IMR-90 (cell line): Measurements from ENCODE around the gene PLA2G4E. TPM values are rescaled to one million over a fixed set of nuclear protein-coding genes. Genes with fewer than 3 reads are reported as not detected.

Source experiments
- ATAC-seq: fragments of 200-7000 bp; cut with Tn5 transposase; 2 replicates; pipeline ENCODE4 v1.9.1; 2020; ENCODE audit warnings: low read depth, mild to moderate bottlenecking, moderate library complexity
- BruUV-seq: library from RNA; stranded (reverse); fragments of 400-500 nt; replicated peaks from 2 replicates; lab custom pipeline; 2021; lab: Mats Ljungman, UMichigan
- CTCF ChIA-PET: fragments of 300-600 bp; formaldehyde crosslinking; extraction: SDS; loops from one replicate; lab custom pipeline; 2021; ENCODE audit warnings: antibody characterized with exemption; lab: Yijun Ruan, JAX
- POLR2A ChIA-PET: fragments of 300-600 bp; sonication (Branson Sonifier 250); formaldehyde crosslinking; loops from one replicate; lab custom pipeline; 2022; ENCODE audit warnings: antibody characterized with exemption; ENCODE audit not compliant: unreplicated experiment; lab: Charles Lee
- DNase-seq: peaks from one replicate; pipeline ENCODE4 v3.0.0; 2013
- H2AFZ ChIP-seq: replicated peaks from 2 replicates; pipeline ENCODE3; 2013; ENCODE audit warnings: low read length, mild to moderate bottlenecking; ENCODE audit not compliant: poor library complexity
- H2AK5ac ChIP-seq: 2 replicates; pipeline ENCODE4 v1.6.1; 2013; ENCODE audit warnings: low read depth, low read length, inconsistent platforms
- H2AK9ac ChIP-seq: replicated peaks from 2 replicates; pipeline ENCODE3; 2013; ENCODE audit warnings: mild to moderate bottlenecking, low read depth, low read length, moderate library complexity; ENCODE audit not compliant: poor library complexity
- H2BK120ac ChIP-seq: 2 replicates; pipeline ENCODE4 v1.6.1; 2013; ENCODE audit warnings: low read depth, low read length, inconsistent platforms
- H2BK15ac ChIP-seq: 3 replicates; pipeline ENCODE4 v1.6.1; 2013; ENCODE audit warnings: low read depth, low read length, inconsistent platforms
- H2BK20ac ChIP-seq: 2 replicates; pipeline ENCODE4 v1.6.1; 2013; ENCODE audit warnings: low read depth, mild to moderate bottlenecking, inconsistent platforms, low read length, moderate library complexity
- H2BK5ac ChIP-seq: 2 replicates; pipeline ENCODE4 v1.6.1; 2013; ENCODE audit warnings: mild to moderate bottlenecking, low read depth, low read length, inconsistent platforms; ENCODE audit not compliant: poor library complexity, severe bottlenecking
- H3K14ac ChIP-seq: replicated peaks from 2 replicates; pipeline ENCODE4 v1.6.1; 2013; ENCODE audit warnings: low read depth, low read length, inconsistent platforms
- H3K18ac ChIP-seq: 2 replicates; pipeline ENCODE4 v1.6.1; 2013; ENCODE audit warnings: low read depth, low read length, control low read depth
- H3K23ac ChIP-seq: 2 replicates; pipeline ENCODE4 v1.6.1; 2013; ENCODE audit warnings: low read depth, low read length, inconsistent platforms
- H3K27ac ChIP-seq: 2 replicates; pipeline ENCODE4 v1.5.1; 2013; ENCODE audit warnings: mild to moderate bottlenecking, control low read depth, low read length; ENCODE audit not compliant: insufficient read depth
- H3K27me3 ChIP-seq: 2 replicates; pipeline ENCODE4 v1.6.1; 2013; ENCODE audit warnings: low read length; ENCODE audit not compliant: control insufficient read depth, insufficient read depth
- H3K36me3 ChIP-seq: 2 replicates; pipeline ENCODE4 v1.6.1; 2013; ENCODE audit warnings: low read length, mixed read lengths; ENCODE audit not compliant: control insufficient read depth, insufficient read depth
- H3K4ac ChIP-seq: 2 replicates; pipeline ENCODE4 v1.6.1; 2013; ENCODE audit warnings: low read depth, low read length, inconsistent platforms
- H3K4me1 ChIP-seq: 2 replicates; pipeline ENCODE4 v1.6.1; 2013; ENCODE audit warnings: low read length, mixed read lengths; ENCODE audit not compliant: control insufficient read depth, insufficient read depth
- H3K4me2 ChIP-seq: 2 replicates; pipeline ENCODE4 v1.6.1; 2013; ENCODE audit warnings: low read depth, mild to moderate bottlenecking, control low read depth, low read length, moderate library complexity
- H3K4me3 ChIP-seq: 2 replicates; pipeline ENCODE4 v1.5.1; 2013; ENCODE audit warnings: low read depth, mild to moderate bottlenecking, control low read depth, low read length, moderate library complexity; ENCODE audit not compliant: insufficient read depth
- H3K56ac ChIP-seq: 2 replicates; pipeline ENCODE4 v1.6.1; 2013; ENCODE audit warnings: low read length, inconsistent platforms; ENCODE audit not compliant: insufficient read depth; ENCODE audit errors: extremely low read depth
- H3K79me1 ChIP-seq, 2 experiments: 2 replicates each; pipeline ENCODE4 v1.6.1; 2013; ENCODE audit warnings: low read length in 2 of 2, inconsistent platforms in 1 of 2, low read depth in 1 of 2
- H3K9ac ChIP-seq: 2 replicates; pipeline ENCODE4 v1.6.1; 2013; ENCODE audit warnings: low read depth, low read length, control low read depth
- H3K9me1 ChIP-seq: 2 replicates; pipeline ENCODE4 v1.6.1; 2013; ENCODE audit warnings: low read length, inconsistent platforms; ENCODE audit not compliant: insufficient read depth
- H3K9me3 ChIP-seq: 2 replicates; pipeline ENCODE4 v1.6.1; 2013; ENCODE audit warnings: low read length; ENCODE audit not compliant: control insufficient read depth, insufficient read depth
- H4K20me1 ChIP-seq: 2 replicates; pipeline ENCODE4 v1.6.1; 2013; ENCODE audit warnings: low read length, inconsistent platforms; ENCODE audit not compliant: insufficient read depth
- H4K5ac ChIP-seq: 2 replicates; pipeline ENCODE4 v1.6.1; 2013; ENCODE audit warnings: mild to moderate bottlenecking, low read depth, low read length, control low read depth
- H4K8ac ChIP-seq, 2 experiments: 2 replicates each; pipeline ENCODE4 v1.6.1; 2013; ENCODE audit warnings: low read depth in 2 of 2, low read length in 2 of 2, control low read depth in 1 of 2, inconsistent platforms in 1 of 2
- H4K91ac ChIP-seq: 2 replicates; pipeline ENCODE4 v1.6.1; 2013; ENCODE audit warnings: low read depth, low read length, inconsistent platforms; ENCODE audit not compliant: insufficient read depth
- CEBPB ChIP-seq: IDR thresholded peaks from 2 replicates; pipeline ENCODE4 v1.6.1; 2012; ENCODE audit warnings: low read depth, low read length, improper control_type of control experiment
- ELK1 ChIP-seq: fragments of 150-350 bp; IDR thresholded peaks from 2 replicates; pipeline ENCODE4 v1.6.1; 2016; ENCODE audit warnings: low read depth, mild to moderate bottlenecking, low read length, moderate library complexity, borderline replicate concordance
- MAFK ChIP-seq: IDR thresholded peaks from 2 replicates; pipeline ENCODE4 v1.6.1; 2012; ENCODE audit warnings: low read depth, low read length, improper control_type of control experiment
- MAZ ChIP-seq: IDR thresholded peaks from 2 replicates; pipeline ENCODE4 v1.6.1; 2012; ENCODE audit warnings: low read depth, mild to moderate bottlenecking, low read length, improper control_type of control experiment, moderate library complexity, borderline replicate concordance
- MXI1 ChIP-seq: IDR thresholded peaks from 2 replicates; pipeline ENCODE4 v1.6.1; 2012; ENCODE audit warnings: low read depth, mild to moderate bottlenecking, low read length, moderate library complexity, borderline replicate concordance
- NFE2L2 ChIP-seq: fragments of 150-350 bp; IDR thresholded peaks from 2 replicates; pipeline ENCODE4 v1.6.1; 2016; ENCODE audit warnings: low read depth, mild to moderate bottlenecking, low read length
- POLR2A ChIP-seq: IDR thresholded peaks from 2 replicates; pipeline ENCODE4 v1.6.1; 2012; ENCODE audit warnings: mild to moderate bottlenecking, low read depth, low read length
- RAD21 ChIP-seq: IDR thresholded peaks from 2 replicates; pipeline ENCODE4 v1.6.1; 2012; ENCODE audit warnings: low read length, improper control_type of control experiment
- RCOR1 ChIP-seq: IDR thresholded peaks from 2 replicates; pipeline ENCODE4 v1.6.1; 2012; ENCODE audit warnings: mild to moderate bottlenecking, low read length, improper control_type of control experiment; ENCODE audit not compliant: insufficient replicate concordance
- RFX5 ChIP-seq: IDR thresholded peaks from 2 replicates; pipeline ENCODE4 v1.8.0; 2012; ENCODE audit warnings: low read depth, mild to moderate bottlenecking, low read length, moderate library complexity
- whole genome bisulfite sequencing, 2 experiments: methylation state at CpG; one replicate each; pipeline versions ENCODE4 v1.1.5 to v1.1.7; 2013; ENCODE audit warnings: missing lambda C conversion rate in 2 of 2; ENCODE audit not compliant: insufficient read length in 1 of 2; ENCODE audit errors: extremely low coverage in 2 of 2; 5-methylcytosine and 5-hydroxymethylcytosine counted together
- dilution Hi-C: fragments of 300-500 bp; cut with HindIII; formaldehyde crosslinking; loops from one replicate; pipeline ENCODE4 v1.14.3; 2018; ENCODE audit warnings: low sequenced_read_pairs; ENCODE audit not compliant: unreplicated experiment
- in situ Hi-C: fragments of 300-500 bp; cut with MboI; formaldehyde crosslinking; loops from 3 replicates; pipeline ENCODE4 v1.14.3; 2019; ENCODE audit warnings: low sequenced_read_pairs, inconsistent platforms, mixed read lengths
- intact Hi-C: fragments of 100-400 bp; cut with micrococcal nuclease; formaldehyde crosslinking; loops from 2 replicates; pipeline ENCODE4 v1.10.0; 2022
- polyA plus RNA-seq, 3 experiments: library from polyadenylated mRNA; depleted of rRNA; stranded (reverse); fragments of >200 nt; gene quantifications; 2 replicates each; pipeline ENCODE4 v1.2.3, GENCODE V29; 2012; ENCODE audit warnings: low replicate concordance in 1 of 3
- total RNA-seq: library from RNA; depleted of rRNA; stranded (reverse); fragments of >200 nt; gene quantifications from 2 replicates; pipeline ENCODE4 v1.2.3, GENCODE V29; 2012

PLA2G4E gene
- total and polyA plus RNA-seq, 2 of the 4 experiments (the other 2 are of a cell fraction), result not detected

- Histone ChIP-seq H2AK5ac (peak overlapping the region; percentile 16), H2AFZ (peak overlapping the region; percentile 11), H2BK120ac (peak overlapping the region; percentile 41; the same call in 1 of the 2 replicates), H3K9ac (no peak overlapping the region), H3K56ac (no peak overlapping the region), H3K23ac (no peak overlapping the region), H3K4ac (peak overlapping the region; percentile 80), H2AK9ac (peak overlapping the region; percentile 18), H3K4me3 (no peak overlapping the region), H3K4me1 (peaks cover 29% of the 10 kb centered on the region), H3K4me2 (peak overlapping the region; percentile 71), H4K91ac (peak overlapping the region; percentile 77; the same call in 1 of the 2 replicates), H3K27ac (peak overlapping the region; percentile 44; the same call in 1 of the 2 replicates), H3K9me3 (no peaks in the 10 kb centered on the region), H3K14ac (0 out of 2 replicates have a peak overlapping the region, but pooled peaks have one; percentile 10), H3K79me1 (peaks cover 37 to 81% of the 10 kb centered on the region in 2 experiments), H2BK5ac (peak overlapping the region; percentile 39), H4K5ac (peak overlapping the region; percentile 26; the same call in 1 of the 2 replicates), H3K27me3 (no peaks in the 10 kb centered on the region), H2BK15ac (no peak overlapping the region; the same call in 2 of the 3 replicates), H3K18ac (0 out of 2 replicates have a peak overlapping the region, but pooled peaks have one; percentile 57), H3K36me3 (peaks cover 7% of the 10 kb centered on the region), H3K9me1 (peaks cover 34% of the 10 kb centered on the region), H4K20me1 (0 out of 2 replicates have a peak, but pooled peaks cover 3% of the 10 kb centered on the region), H4K8ac (no peak overlapping the region), H2BK20ac (no peak overlapping the region; the same call in 1 of the 2 replicates)
- peak; percentile 78 for ATAC-seq
- in situ Hi-C loops, result no loop called here
- TF ChIP-seq POLR2A (no peak), ELK1 (no peak), RFX5 (no peak), RCOR1 (no peak), CEBPB (no peak), MAFK (no peak), RAD21 (no peak), MAZ (no peak), NFE2L2 (no peak), MXI1 (no peak)
- WGBS, 2 experiments, result no CpG with 5 or more reads among the region's 5 CpGs
- BruUV-seq, result no TSS peak
- intact Hi-C loops, result no loop called here
- POLR2A ChIA-PET, result no interaction called here
- dilution Hi-C loops, result no loop called here
- CTCF ChIA-PET, result interaction anchor here (0.6 kb wide), 1 partner anchor 283 kb away, joined by 3 read pairs; no protein-coding TSS in a partner anchor
- DNase-seq, result no peak
Measured at GRCh38 chr15:41949401-41950126, 71.3 kb downstream of the PLA2G4E start.
